WTC11 (cell line): Measurements from ENCODE around the gene HLA-E. TPM values are rescaled to one million over a fixed set of nuclear protein-coding genes. Genes with fewer than 3 reads are reported as not detected.

Experiments
- ATAC-seq: fragments of 200-7000 bp; cut with Tn5 transposase; 2 replicates; pipeline ENCODE4 v1.10.0; 2021; ENCODE audit warnings: mild to moderate bottlenecking, moderate library complexity
- CTCF ChIA-PET: fragments of 300-600 bp; sonication (Branson Sonifier 250); formaldehyde crosslinking; loops from one replicate; lab custom pipeline; 2021; ENCODE audit warnings: antibody characterized with exemption; lab: Charles Lee
- POLR2A ChIA-PET: fragments of 350-600 bp; sonication (Branson Sonifier 250); formaldehyde crosslinking; loops from one replicate; lab custom pipeline; 2021; ENCODE audit warnings: antibody characterized with exemption; lab: Charles Lee
- DNase-seq: peaks from one replicate; pipeline ENCODE4 v3.0.0; 2021; ENCODE audit warnings: low spot score
- H3K27ac Mint-ChIP-seq: 2 replicates; pipeline ENCODE4 v1.8.0; 2021; ENCODE audit warnings: mixed read lengths
- H3K27me3 Mint-ChIP-seq: 2 replicates; pipeline ENCODE4 v1.8.0; 2021; ENCODE audit warnings: low read depth, mild to moderate bottlenecking, moderate library complexity, mixed read lengths
- H3K36me3 Mint-ChIP-seq: 2 replicates; pipeline ENCODE4 v1.8.0; 2021; ENCODE audit warnings: mixed read lengths
- H3K4me1 Mint-ChIP-seq: 2 replicates; pipeline ENCODE4 v1.8.0; 2022; ENCODE audit warnings: mixed read lengths
- H3K4me3 Mint-ChIP-seq: 2 replicates; pipeline ENCODE4 v1.8.0; 2021; ENCODE audit warnings: mild to moderate bottlenecking, moderate library complexity, mixed read lengths
- H3K9me3 Mint-ChIP-seq: 2 replicates; pipeline ENCODE4 v1.8.0; 2021; ENCODE audit warnings: mixed read lengths
- ARID4B ChIP-seq: sonication (generic); formaldehyde crosslinking; IDR thresholded peaks from 2 replicates; pipeline ENCODE4 v1.8.0; 2023; ENCODE audit warnings: missing genetic modification reagents, mild to moderate bottlenecking, borderline replicate concordance
- ATF3 ChIP-seq: sonication (generic); formaldehyde crosslinking; conservative IDR thresholded peaks from 2 replicates; pipeline ENCODE4 v1.8.1; 2022; ENCODE audit warnings: mild to moderate bottlenecking, missing genetic modification reagents
- E2F1 ChIP-seq: sonication (generic); formaldehyde crosslinking; IDR thresholded peaks from 2 replicates; pipeline ENCODE4 v1.8.0; 2022; ENCODE audit warnings: mild to moderate bottlenecking, missing genetic modification reagents
- EMX1 ChIP-seq: fragments of 250-450 bp; sonication (Bioruptor Pico); IDR thresholded peaks from 2 replicates; pipeline ENCODE4 v1.8.0; 2021; ENCODE audit warnings: mild to moderate bottlenecking
- ESRRA ChIP-seq: sonication (generic); formaldehyde crosslinking; IDR thresholded peaks from 2 replicates; pipeline ENCODE4 v1.8.1; 2022; ENCODE audit warnings: mild to moderate bottlenecking, missing genetic modification reagents, borderline replicate concordance
- ETV6 ChIP-seq: sonication (generic); formaldehyde crosslinking; IDR thresholded peaks from 2 replicates; pipeline ENCODE4 v1.8.1; 2022; ENCODE audit warnings: mild to moderate bottlenecking, missing genetic modification reagents
- IRF2 ChIP-seq: sonication (generic); formaldehyde crosslinking; IDR thresholded peaks from 2 replicates; pipeline ENCODE4 v1.8.0; 2022; ENCODE audit warnings: low read depth, missing genetic modification reagents, borderline replicate concordance
- KAT7 ChIP-seq: sonication (generic); formaldehyde crosslinking; IDR thresholded peaks from 2 replicates; pipeline ENCODE4 v1.8.1; 2023; ENCODE audit warnings: missing genetic modification reagents, mild to moderate bottlenecking, borderline replicate concordance
- MAX ChIP-seq: sonication (generic); formaldehyde crosslinking; IDR thresholded peaks from 2 replicates; pipeline ENCODE4 v1.8.0; 2022; ENCODE audit warnings: mild to moderate bottlenecking, missing genetic modification reagents
- NR3C1 ChIP-seq: sonication (generic); formaldehyde crosslinking; conservative IDR thresholded peaks from 2 replicates; pipeline ENCODE4 v1.8.1; 2023; ENCODE audit warnings: low read depth, mild to moderate bottlenecking, missing genetic modification reagents
- RORB ChIP-seq: fragments of 250-450 bp; sonication (Bioruptor Pico); IDR thresholded peaks from 2 replicates; pipeline ENCODE4 v1.9.0; 2021; ENCODE audit warnings: mild to moderate bottlenecking
- STAT6 ChIP-seq: sonication (generic); formaldehyde crosslinking; conservative IDR thresholded peaks from 2 replicates; pipeline ENCODE4 v1.8.1; 2023; ENCODE audit warnings: mild to moderate bottlenecking, low read depth, missing genetic modification reagents, moderate library complexity
- TCF7 ChIP-seq: sonication (generic); formaldehyde crosslinking; IDR thresholded peaks from 2 replicates; pipeline ENCODE4 v1.8.0; 2022; ENCODE audit warnings: mild to moderate bottlenecking, low read depth, missing genetic modification reagents, moderate library complexity
- USF1 ChIP-seq: sonication (generic); formaldehyde crosslinking; IDR thresholded peaks from 2 replicates; pipeline ENCODE4 v1.8.0; 2022; ENCODE audit warnings: mild to moderate bottlenecking, missing genetic modification reagents
- ZNF219 ChIP-seq: sonication (generic); formaldehyde crosslinking; IDR thresholded peaks from 2 replicates; pipeline ENCODE4 v1.8.0; 2023; ENCODE audit warnings: missing genetic modification reagents, mild to moderate bottlenecking, borderline replicate concordance
- ZNF425 ChIP-seq: fragments of 250-450 bp; sonication (Bioruptor Pico); conservative IDR thresholded peaks from 2 replicates; pipeline ENCODE4 v1.9.0; 2021; ENCODE audit warnings: mild to moderate bottlenecking
- ZNF671 ChIP-seq: fragments of 250-450 bp; sonication (Bioruptor Pico); IDR thresholded peaks from 2 replicates; pipeline ENCODE4 v1.8.0; 2021; ENCODE audit warnings: mild to moderate bottlenecking
- ZSCAN18 ChIP-seq: fragments of 250-450 bp; sonication (Bioruptor Pico); IDR thresholded peaks from 2 replicates; pipeline ENCODE4 v2.1.2; 2022; ENCODE audit warnings: mild to moderate bottlenecking, moderate library complexity
- total RNA-seq: library from RNA; stranded (reverse); gene quantifications from 3 replicates; pipeline ENCODE4 v1.2.3, GENCODE V29; 2021

The HLA-E gene
- total RNA-seq, 1 experiment from 2014 or later, result 44.7 TPM

- no peak for ATAC-seq
- no peaks in the 10 kb centered on the region; the same call in 1 of the 2 replicates for H3K4me1 Mint-ChIP-seq
Observed at GRCh38 chr6:30500421-30501355, 11.4 kb downstream of the HLA-E start.

More at GRCh38 chr6:30500421-30501355, 11.4 kb downstream of the HLA-E start:
- H3K27me3 Mint-ChIP-seq, result peaks cover 5% of the 10 kb centered on the region
- TF ChIP-seq ZNF425 (CRISPR knock-in tag), result no peak
- TF ChIP-seq ZNF671 (CRISPR knock-in tag), result no peak
- no peak for TF ChIP-seq TCF7 (CRISPR knock-in tag)
- no peak for TF ChIP-seq IRF2 (CRISPR knock-in tag)
- TF ChIP-seq KAT7 (CRISPR knock-in tag), result no peak
- TF ChIP-seq USF1 (CRISPR knock-in tag), result no peak
- no peak for TF ChIP-seq E2F1 (CRISPR knock-in tag)
- TF ChIP-seq ARID4B (CRISPR knock-in tag), result no peak
- TF ChIP-seq STAT6 (CRISPR knock-in tag), result no peak
- TF ChIP-seq ESRRA (CRISPR knock-in tag), result no peak
- TF ChIP-seq NR3C1 (CRISPR knock-in tag), result no peak
- TF ChIP-seq MAX, result no peak
- TF ChIP-seq ZSCAN18 (CRISPR knock-in tag), result no peak
- no peak for TF ChIP-seq EMX1 (CRISPR knock-in tag)
- no peak for TF ChIP-seq ZNF219 (CRISPR knock-in tag)
- no peak for TF ChIP-seq RORB (CRISPR knock-in tag)
- no peak for TF ChIP-seq ATF3 (CRISPR knock-in tag)
- no peak for TF ChIP-seq ETV6 (CRISPR knock-in tag)
- no peak overlapping the region for H3K4me3 Mint-ChIP-seq
- H3K9me3 Mint-ChIP-seq, result peaks cover 6% of the 10 kb centered on the region; the same call in 1 of the 2 replicates
- DNase-seq, result no peak
- ChIA-PET POLR2A (no interaction called here), CTCF (interaction anchor here (0.8 to 2.3 kb wide), 7 partner anchors 7 to 96 kb away, joined by 3 to 8 read pairs (median 6); no protein-coding TSS in a partner anchor)
- H3K27ac Mint-ChIP-seq, result no peak overlapping the region
- peaks cover 11% of the 10 kb centered on the region for H3K36me3 Mint-ChIP-seq
